Hematopoietic multipotent progenitor cell treated with erythropoietin and hydrocortisone succinate and interleukin-3 and kit ligand, for 4 days (in vitro differentiated cells): ENCODE results near the gene OGDH.

Experiments
- DNase-seq: peaks from one replicate; pipeline ENCODE4 v3.0.0-alpha.2; 2015

The OGDH gene

DNA sequence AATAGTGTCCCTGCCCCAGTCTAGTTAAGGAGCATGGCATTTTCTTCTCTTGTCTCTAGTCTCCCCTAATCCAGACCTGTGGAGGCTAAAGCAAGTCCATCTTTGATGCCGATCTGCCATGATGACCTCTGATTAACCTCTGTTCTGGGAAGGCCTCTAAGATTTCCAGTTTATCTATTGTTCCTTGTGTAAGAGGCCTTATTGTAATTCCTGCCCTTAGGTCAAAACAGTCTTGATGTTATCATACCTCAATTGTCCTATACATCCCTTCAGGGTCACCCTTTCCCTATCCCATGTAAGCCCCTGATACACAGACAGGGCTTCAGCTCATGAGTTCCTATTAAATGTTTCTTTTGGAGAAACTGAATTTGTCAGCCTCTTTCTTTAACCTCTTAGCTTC is 137.3 kb downstream of the OGDH start:
- DNase-seq = no peak

DNA sequence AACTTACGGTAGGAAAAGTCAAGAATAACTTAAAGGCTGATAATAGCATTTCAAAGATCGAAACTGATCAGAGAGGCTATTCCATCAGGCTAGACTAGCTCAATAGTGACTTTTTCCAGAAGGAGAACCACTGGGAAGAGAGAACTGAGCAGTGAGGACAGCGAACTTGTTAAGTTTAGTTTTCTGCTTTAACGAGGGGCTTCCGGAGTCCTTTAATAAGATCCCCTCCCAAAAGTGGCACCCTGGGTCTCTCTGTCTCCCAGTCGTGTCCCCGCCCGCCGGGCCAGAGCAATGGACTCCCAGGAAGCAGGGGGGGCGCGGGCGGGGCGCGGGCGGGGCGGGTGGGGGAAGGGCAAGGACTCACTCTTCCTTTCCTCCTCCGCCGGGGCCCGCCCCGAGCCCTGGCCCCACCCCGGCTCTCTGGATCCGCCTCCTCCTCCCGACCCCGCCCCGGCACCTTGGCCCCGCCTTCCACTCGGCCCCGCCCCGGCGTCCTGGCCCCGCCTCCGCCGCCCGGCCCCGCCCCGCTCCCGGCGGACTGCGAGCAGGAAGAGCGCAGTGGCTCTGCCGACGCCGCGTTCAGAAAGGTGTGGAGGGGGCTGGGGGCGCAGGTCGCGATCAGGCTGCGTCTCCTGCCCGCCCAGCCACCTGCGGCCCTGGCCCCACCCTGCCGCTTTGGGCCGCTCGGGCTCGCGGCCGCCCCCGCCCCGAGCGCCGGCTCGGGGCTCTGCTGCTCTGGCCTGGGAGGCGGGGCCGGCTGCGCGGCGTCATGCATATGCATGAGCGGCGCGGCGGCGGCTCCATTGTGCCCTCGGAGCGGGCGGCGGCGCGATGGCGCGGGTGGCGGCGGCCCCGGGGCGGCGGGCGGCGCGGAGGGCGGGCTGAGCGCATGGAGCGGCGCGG is 141.9 kb downstream of the OGDH start, which contains the start of gene ZMIZ2:
TSS of gene ZMIZ2 (plus strand) at position 803 of the 903 bp plus-strand sequence. CDS start 7,403 bp downstream, outside the sequence.
- peak; percentile 95 for DNase-seq

DNA sequence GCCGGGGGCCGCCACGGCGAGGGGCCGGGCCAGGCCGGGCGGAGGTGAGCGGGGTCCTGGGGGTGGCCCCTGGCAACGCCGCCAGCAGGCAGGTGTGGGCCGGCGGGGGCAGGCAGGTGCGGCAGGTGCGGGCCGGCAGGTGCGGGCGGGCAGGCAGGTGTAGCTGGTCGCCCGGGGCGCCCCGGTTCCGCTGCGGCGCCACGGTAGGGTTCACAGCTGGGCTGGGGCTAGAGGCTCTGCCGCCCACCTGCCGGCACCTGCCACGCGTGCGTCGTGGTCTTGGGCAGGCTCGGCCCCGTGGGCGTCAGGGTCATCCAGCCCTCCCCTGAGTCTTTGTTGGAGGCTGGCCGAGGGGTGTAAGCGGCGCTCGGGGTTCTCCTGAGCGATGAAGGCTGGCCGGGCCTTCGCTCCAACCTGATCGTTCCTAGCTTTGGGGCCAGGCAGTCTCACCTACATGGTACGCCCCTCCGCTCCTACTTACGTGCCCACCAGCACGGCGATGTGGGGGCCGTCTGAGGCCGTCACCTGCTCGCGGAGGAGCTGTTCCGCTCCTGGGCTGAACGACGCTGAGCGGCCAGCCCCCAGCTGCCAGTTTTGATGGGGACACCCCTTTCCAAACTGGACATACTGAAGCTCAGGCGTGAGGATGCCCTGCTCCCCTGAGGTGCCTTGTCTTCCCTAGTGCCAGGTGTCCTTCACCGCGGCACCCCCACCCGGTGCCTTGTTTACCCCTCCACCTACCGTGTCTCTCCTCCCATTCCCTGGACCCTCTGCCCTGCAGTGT is 142.7 kb downstream of the OGDH start:
- peak; percentile 29 for DNase-seq

DNA sequence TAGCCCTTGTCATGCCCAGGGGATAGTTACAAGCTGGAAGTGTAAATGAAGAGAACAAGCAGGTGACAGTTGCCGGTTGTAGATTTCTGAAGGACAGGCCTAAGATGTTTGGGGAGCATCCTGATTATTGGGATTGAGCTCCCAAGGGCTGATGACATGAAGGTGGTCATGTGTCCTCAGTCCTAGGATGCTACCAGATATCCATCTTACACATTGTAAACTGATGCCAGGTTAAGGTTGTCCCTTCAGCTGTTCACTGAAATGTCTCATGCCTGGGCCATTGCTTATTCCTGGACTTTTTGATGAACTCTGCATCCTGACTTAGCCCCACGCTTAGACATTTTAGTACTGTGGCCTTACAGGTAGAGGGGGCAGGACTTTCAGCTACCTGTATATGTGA is 143.6 kb downstream of the OGDH start:
- no peak for DNase-seq

DNA sequence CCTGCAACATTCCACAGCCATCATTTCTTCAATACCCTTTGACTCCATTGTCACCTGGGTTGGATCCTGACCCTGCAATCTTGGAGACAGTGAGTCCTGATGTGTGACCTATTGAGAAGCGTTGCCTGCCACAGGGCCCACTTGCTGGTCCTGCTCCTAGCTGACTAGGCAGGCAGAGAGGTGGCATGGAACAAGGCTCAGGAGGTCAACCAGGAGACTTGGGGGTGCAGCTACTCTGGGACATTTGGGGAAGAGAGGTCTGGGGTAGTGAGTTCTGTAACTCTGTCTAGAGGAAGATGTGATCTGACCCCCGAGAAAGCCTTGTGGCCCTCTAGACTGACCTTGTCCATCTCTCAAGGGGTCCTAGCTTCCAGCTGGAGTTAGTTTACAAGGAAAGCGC is 144.0 kb downstream of the OGDH start:
- no peak for DNase-seq

DNA sequence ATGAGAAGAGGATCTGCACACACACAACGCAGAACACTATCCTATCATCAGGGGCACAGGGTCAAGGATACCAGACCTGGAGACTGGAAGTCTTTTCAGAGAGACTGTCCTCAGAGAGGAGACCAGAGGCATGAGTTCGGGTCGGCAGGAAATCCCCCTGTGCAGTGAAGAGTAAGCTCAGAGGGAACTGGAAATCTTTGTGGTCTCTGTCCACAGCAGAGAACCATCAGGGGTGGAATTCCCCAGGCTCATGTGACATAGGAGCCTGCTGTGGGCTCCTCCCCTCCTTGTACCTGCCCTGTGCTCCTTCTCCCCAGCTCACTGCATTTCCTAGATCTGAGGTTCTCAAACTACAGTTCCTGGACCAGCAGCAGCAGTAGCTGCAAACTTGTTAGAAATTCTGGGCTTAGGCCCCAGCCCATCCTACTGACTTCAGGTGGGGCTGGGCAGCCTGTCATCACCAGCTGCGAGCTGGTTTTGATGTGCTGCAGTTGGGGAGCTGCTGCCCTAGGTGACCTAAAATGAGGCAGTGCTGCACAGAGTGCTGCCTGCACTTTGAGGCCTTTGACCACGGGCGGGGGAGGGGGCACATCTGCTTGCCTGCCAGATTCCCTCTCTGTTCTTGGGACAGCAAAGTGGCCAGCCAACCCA is 144.6 kb downstream of the OGDH start:
- peak; percentile 42 for DNase-seq

DNA sequence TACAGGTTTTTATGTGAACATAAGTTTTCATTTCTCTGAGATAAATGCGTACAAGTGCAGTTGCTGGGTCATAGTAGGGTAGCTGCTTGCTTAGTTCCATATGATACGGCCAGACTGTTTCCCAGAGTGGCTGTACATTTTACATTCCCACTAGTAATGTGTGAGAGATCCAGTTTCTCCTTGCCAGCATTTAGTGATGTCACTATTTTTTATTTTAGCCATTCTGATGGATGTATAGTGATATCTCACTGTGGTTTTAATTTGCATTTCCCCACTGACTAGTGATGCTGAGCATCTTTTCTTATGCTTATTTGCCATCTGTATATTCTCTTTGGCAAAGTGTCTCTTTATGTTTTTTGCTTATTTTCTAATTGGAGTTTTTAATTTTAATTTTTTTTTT is 146.4 kb downstream of the OGDH start:
- no peak for DNase-seq

DNA sequence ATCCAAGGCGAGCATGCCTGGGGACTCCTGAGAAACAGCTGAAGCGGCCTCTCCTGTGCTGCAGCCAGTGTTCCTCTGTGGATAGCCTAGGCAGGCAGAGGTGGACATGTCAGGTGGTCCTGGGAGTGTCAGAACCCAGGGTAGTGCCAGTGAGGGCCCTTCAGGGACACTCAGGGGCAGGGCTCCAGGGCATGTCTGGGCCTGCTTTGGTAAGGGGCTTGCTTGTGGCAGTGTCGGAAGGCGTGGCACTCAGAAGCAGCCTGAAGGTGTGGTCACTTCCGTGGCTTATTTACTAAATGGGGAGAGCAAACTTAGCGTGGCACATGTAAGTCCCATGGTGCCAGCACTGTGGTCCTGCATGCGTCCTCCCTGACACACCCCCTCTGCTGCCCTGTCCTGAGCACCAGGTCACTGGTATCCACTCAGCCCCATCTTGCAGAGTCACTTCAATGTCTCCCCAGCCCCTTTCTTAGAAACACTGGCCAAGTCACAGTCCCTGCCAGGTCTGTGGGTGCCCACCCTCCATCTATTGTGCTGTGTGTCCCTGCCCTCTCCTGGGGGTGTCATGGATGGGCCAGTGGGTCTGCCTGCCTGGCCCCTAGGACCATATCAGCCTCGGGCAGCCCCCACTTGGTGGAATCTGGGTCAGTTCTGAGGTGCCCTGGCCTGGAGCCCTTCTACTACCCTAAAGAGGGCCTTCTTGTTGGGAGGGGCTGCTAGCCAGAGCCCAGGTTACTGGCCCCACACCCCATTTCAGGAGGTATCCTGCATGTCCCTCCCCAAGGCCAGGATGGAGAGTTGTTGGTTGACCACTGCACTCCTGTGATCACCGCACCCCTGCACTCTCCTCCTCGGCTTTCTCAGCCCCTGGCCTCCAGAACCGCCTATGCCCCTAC is 148.6 kb downstream of the OGDH start:
- no peak for DNase-seq

DNA sequence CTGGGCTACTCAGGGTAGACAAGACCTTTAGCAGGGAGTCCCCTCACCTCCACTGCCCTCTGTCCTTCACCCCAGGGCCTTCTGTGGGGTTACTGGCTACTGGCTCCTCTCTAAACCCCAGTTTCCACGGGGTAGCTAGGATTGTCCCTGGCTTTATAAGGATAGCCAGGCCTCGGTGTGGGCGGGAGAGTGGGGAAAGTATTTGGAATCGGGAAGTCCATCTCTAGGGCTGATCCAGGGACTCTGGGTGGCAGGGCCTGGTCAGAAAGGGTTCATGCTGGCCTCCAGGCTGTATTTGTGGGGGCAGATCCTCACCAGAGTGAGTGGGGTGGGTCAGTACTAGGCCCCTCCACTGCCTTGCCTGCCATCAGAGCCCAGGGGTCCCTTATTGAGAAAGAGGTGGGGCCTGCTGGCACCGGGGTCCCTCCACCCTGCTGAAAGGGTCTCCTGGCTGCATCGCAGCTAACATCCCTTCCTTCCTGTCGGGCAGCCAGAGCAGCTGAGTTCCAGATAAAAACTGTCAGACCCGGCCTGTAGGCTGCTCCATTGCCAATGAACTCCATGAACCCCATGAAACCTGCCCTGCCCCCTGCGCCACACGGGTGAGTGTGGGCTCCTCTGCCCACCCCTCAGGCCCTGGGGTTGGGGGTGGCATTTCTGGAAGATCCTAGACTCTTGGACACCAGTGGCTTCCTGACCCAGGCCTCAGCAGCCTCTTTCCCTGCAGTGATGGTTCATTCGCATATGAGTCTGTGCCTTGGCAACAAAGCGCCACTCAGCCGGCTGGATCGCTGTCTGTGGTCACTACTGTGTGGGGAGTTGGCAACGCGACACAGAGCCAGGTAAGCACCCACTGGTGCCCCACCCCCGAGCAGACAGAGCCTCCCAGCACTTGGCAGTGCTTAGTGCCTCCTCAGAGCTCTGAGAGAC is 149.5 kb downstream of the OGDH start:
- DNase-seq = no peak

DNA sequence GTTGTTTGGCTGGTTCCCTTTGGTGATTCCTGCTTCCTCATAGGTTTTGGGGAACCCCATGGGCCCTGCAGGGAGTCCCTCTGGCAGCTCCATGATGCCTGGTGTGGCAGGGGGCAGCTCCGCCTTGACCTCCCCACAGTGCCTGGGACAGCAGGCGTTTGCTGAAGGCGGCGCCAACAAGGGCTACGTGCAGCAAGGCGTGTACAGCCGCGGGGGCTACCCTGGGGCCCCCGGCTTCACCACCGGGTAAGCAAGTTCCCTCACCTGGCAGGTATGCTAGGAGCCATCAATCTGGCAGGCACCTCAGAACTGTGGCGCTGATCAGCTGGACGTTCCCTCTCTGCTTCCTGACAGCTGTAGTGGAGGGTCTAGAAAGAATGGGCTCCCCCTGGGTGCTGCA is 150.5 kb downstream of the OGDH start:
- DNase-seq = no peak

DNA sequence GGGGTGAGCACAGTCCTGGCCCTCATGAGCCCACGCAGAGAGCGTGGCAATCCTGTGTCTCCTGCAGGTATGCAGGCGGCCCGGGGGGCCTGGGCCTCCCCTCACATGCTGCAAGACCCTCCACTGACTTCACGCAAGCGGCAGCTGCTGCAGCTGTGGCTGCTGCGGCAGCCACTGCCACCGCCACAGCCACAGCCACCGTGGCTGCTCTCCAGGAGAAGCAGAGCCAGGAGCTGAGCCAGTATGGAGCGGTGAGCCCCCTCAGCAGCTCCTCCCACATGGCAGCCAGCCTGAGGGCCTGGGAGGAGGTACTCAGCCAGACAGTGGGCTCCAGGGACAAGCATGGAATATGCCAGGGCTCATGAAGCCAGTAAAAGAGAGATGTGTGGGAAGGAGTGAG is 150.9 kb downstream of the OGDH start:
- no peak for DNase-seq

DNA sequence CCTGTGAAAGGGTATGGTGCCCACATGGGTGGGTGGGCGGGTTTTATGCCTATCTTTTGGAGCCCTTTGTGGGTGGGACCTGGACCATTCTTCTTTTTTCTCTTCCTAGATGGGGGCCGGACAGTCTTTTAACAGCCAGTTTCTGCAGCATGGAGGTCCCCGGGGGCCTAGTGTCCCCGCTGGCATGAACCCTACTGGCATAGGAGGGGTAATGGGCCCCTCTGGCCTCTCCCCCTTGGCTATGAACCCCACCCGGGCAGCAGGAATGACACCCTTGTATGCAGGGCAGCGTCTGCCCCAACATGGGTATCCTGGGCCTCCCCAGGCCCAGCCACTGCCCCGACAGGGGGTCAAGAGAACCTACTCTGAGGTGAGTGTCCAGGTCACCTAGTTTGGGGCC is 151.3 kb downstream of the OGDH start:
- no peak for DNase-seq
